B cell (primary cell): ENCODE data around the gene HSCB. TPM values are rescaled to one million over a fixed set of nuclear protein-coding genes. Genes with fewer than 3 reads are reported as not detected.

Experiments used
- ATAC-seq: fragments of 200-7000 bp; cut with Tn5 transposase; one replicate; pipeline ENCODE4 v1.10.0; 2021; ENCODE audit warnings: low read depth, mild to moderate bottlenecking, moderate number of reproducible peaks, moderate library complexity
- CTCF ChIA-PET: fragments of 350-600 bp; sonication (Branson Sonifier 250); formaldehyde crosslinking; loops from one replicate; lab custom pipeline; 2021; ENCODE audit warnings: antibody characterized with exemption, inconsistent platforms; lab: Charles Lee
- POLR2A ChIA-PET: fragments of 350-600 bp; sonication (Branson Sonifier 250); formaldehyde crosslinking; loops from one replicate; lab custom pipeline; 2021; ENCODE audit warnings: antibody characterized with exemption; lab: Charles Lee
- DNase-seq: peaks from one replicate; pipeline ENCODE4 v3.0.0; 2013
- H2AFZ ChIP-seq: 2 replicates; pipeline ENCODE4 v1.6.1; 2012; ENCODE audit warnings: mild to moderate bottlenecking, low read depth, low read length; ENCODE audit not compliant: insufficient read depth, poor library complexity, severe bottlenecking
- H3K27ac ChIP-seq, 2 donors: 1 replicate in 1 of 2; 2 replicates in 1 of 2; pipeline ENCODE4 v1.5.1; 2012 to 2013; ENCODE audit warnings: low read length in 2 of 2, mild to moderate bottlenecking in 2 of 2, moderate library complexity in 1 of 2
- H3K27me3 ChIP-seq, 4 experiments: fragments of 200-600 bp in 1 of 4; sonication (generic) in 1 of 4; replicated peaks in 1 of 4; 1 replicate in 2 of 4; 2 replicates in 2 of 4; pipeline versions ENCODE4 v1.6.1 to v1.7.0; 2013 to 2016; ENCODE audit warnings: low read length in 3 of 4, mild to moderate bottlenecking in 2 of 4, mixed read lengths in 1 of 4, moderate library complexity in 1 of 4; ENCODE audit not compliant: insufficient read depth in 4 of 4, control insufficient read depth in 3 of 4; ENCODE audit errors: control extremely low read depth in 1 of 4
- H3K36me3 ChIP-seq, 2 experiments: replicated peaks in 1 of 2; 1 replicate in 1 of 2; 2 replicates in 1 of 2; pipeline versions ENCODE4 v1.6.1 to v1.7.1; 2013; ENCODE audit warnings: low read length in 1 of 2; ENCODE audit not compliant: insufficient read depth in 2 of 2, control insufficient read depth in 1 of 2; ENCODE audit errors: control extremely low read depth in 1 of 2, extremely low read depth in 1 of 2
- H3K4me1 ChIP-seq, 2 donors: fragments of 200-600 bp in 1 of 2; sonication (generic) in 1 of 2; 1 replicate in 1 of 2; 2 replicates in 1 of 2; pipeline versions ENCODE4 v1.5.1 to v1.6.1; 2013 to 2017; ENCODE audit warnings: low read length in 2 of 2; ENCODE audit not compliant: control insufficient read depth in 2 of 2, insufficient read depth in 2 of 2
- H3K4me2 ChIP-seq: replicated peaks from 2 replicates; pipeline ENCODE3; 2012; ENCODE audit warnings: mild to moderate bottlenecking, low read depth, low read length; ENCODE audit not compliant: poor library complexity, severe bottlenecking
- H3K4me3 ChIP-seq, 5 experiments: fragments of 200-600 bp in 1 of 5; sonication (generic) in 1 of 5; 1 replicate in 3 of 5; 2 replicates in 2 of 5; pipeline versions ENCODE4 v1.5.1 to v1.7.0; 2011 to 2016; ENCODE audit warnings: low read length in 4 of 5, mild to moderate bottlenecking in 4 of 5, low read depth in 2 of 5, control low read depth in 1 of 5, moderate library complexity in 1 of 5; ENCODE audit not compliant: insufficient read depth in 1 of 5; ENCODE audit errors: control extremely low read depth in 1 of 5, extremely low read depth in 1 of 5
- H3K79me2 ChIP-seq: fragments of 200-600 bp; sonication (generic); one replicate; pipeline ENCODE4 v1.6.0; 2016; ENCODE audit warnings: low read length; ENCODE audit not compliant: control insufficient read depth, insufficient read depth
- H3K9ac ChIP-seq: fragments of 200-600 bp; sonication (generic); 2 replicates; pipeline ENCODE4 v1.6.1; 2017; ENCODE audit warnings: mild to moderate bottlenecking, low read length, moderate library complexity
- H3K9me3 ChIP-seq, 3 donors: one replicate each; pipeline versions ENCODE4 v1.6.1 to v1.7.1; 2013; ENCODE audit warnings: low read length in 2 of 3; ENCODE audit not compliant: control insufficient read depth in 2 of 3, insufficient read depth in 1 of 3; ENCODE audit errors: control extremely low read depth in 1 of 3
- H4K20me1 ChIP-seq: 2 replicates; pipeline ENCODE4 v1.6.0; 2012; ENCODE audit warnings: mild to moderate bottlenecking, low read length; ENCODE audit not compliant: insufficient read depth, control insufficient read depth, poor library complexity, severe bottlenecking
- H3K27ac Mint-ChIP-seq: one replicate; pipeline ENCODE4 v1.8.0; 2021; ENCODE audit warnings: mixed read lengths
- H3K27me3 Mint-ChIP-seq: one replicate; pipeline ENCODE4 v1.8.0; 2021; ENCODE audit warnings: mixed read lengths
- H3K4me1 Mint-ChIP-seq: one replicate; pipeline ENCODE4 v1.8.0; 2021; ENCODE audit warnings: mixed read lengths
- H3K4me3 Mint-ChIP-seq: one replicate; pipeline ENCODE4 v1.8.0; 2021; ENCODE audit warnings: mixed read lengths
- H3K9me3 Mint-ChIP-seq: one replicate; pipeline ENCODE4 v1.8.0; 2022; ENCODE audit warnings: mixed read lengths; ENCODE audit not compliant: insufficient read depth
- CTCF ChIP-seq: fragments of 200-600 bp; IDR thresholded peaks from one replicate; pipeline ENCODE4 v1.8.0; 2022; ENCODE audit warnings: antibody characterized with exemption, mild to moderate bottlenecking
- EZH2 ChIP-seq: IDR thresholded peaks from 2 replicates; pipeline ENCODE4 v1.6.1; 2012; ENCODE audit warnings: borderline replicate concordance, low read depth, mild to moderate bottlenecking, moderate library complexity, low read length; ENCODE audit not compliant: insufficient read depth, poor library complexity, severe bottlenecking
- WGBS: methylation state at CpG from one replicate; pipeline ENCODE4 v1.1.5; 2013; ENCODE audit warnings: missing lambda C conversion rate; ENCODE audit not compliant: insufficient coverage; 5-methylcytosine and 5-hydroxymethylcytosine counted together
- intact Hi-C: fragments of 100-400 bp; cut with micrococcal nuclease; formaldehyde crosslinking; loops from one replicate; pipeline ENCODE4 v1.10.0; 2022
- polyA plus RNA-seq: library from polyadenylated mRNA; depleted of rRNA; stranded (reverse); fragments of >200 nt; gene quantifications from 2 replicates; pipeline ENCODE4 v1.2.3, GENCODE V29; 2012
- total RNA-seq, 2 donors: library from RNA; stranded (reverse); fragments of 120-200 nt in 1 of 2; gene quantifications; 1 replicate in 1 of 2; 2 replicates in 1 of 2; pipeline versions ENCODE4 v1.2.3 to v1.2.4, GENCODE V29; 2013 to 2022

HSCB gene
- total and polyA plus RNA-seq, 2 donors (not counting 1 experiment from before 2014, with no cell fraction given) = 12.8 to 18.3 TPM

GRCh38 chr22:28715611-28716010 lies 26.2 kb upstream of the HSCB start:
- H2AFZ ChIP-seq = no peak overlapping the region
- no peaks in the 10 kb centered on the region for H3K4me1 ChIP-seq
- no peak overlapping the region for H3K9ac ChIP-seq
- H3K36me3 ChIP-seq = peaks cover 5 to 15% of the 10 kb centered on the region in 2 experiments
- 96% methylated on average over 6 of the region's 7 CpGs for WGBS
- intact Hi-C loops = no loop called here
- Mint-ChIP-seq H3K9me3 (no peaks in the 10 kb centered on the region), H3K4me1 (no peaks in the 10 kb centered on the region), H3K4me3 (no peak overlapping the region), H3K27ac (no peak overlapping the region), H3K27me3 (no peaks in the 10 kb centered on the region)
- H3K27me3 ChIP-seq = no peaks in the 10 kb centered on the region
- no peak for TF ChIP-seq EZH2
- no peak for TF ChIP-seq CTCF
- no peak overlapping the region for H3K27ac ChIP-seq
- H3K4me3 ChIP-seq = no peak overlapping the region
- no peaks in the 10 kb centered on the region for H3K9me3 ChIP-seq
- DNase-seq (no peak), ATAC-seq (no peak)
- ChIA-PET POLR2A (no interaction called here), CTCF (no interaction called here)
- no peaks in the 10 kb centered on the region for H3K79me2 ChIP-seq
- H4K20me1 ChIP-seq = no peaks in the 10 kb centered on the region
- H3K4me2 ChIP-seq = no peak overlapping the region

DNA sequence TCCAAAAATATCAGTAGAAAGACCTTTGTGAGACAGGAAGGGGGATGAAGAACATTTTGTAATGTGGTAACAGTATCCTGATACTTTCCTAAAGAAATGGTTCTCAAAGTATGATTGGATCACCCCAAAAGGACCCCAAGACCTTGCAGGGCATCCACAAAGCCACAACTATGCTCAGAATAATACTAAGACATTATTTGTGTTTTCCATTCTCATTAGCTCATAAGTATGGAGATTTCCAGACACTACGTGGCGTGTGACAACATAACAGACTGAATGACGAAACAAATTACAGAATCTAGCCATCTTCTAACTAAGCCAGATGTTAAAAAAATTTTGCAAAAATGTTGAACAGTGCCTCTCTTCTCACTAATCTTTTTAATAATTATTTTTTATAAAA lies 25.2 kb upstream of the HSCB start:
- DNase-seq = no peak
- intact Hi-C loops = no loop called here
- TF ChIP-seq EZH2 = no peak
- TF ChIP-seq CTCF = no peak
- Mint-ChIP-seq H3K4me3 (no peak overlapping the region), H3K9me3 (no peaks in the 10 kb centered on the region), H3K27me3 (no peaks in the 10 kb centered on the region), H3K4me1 (no peaks in the 10 kb centered on the region), H3K27ac (no peak overlapping the region)
- no peak overlapping the region for H3K9ac ChIP-seq
- 100% methylated on average over 2 of the region's 3 CpGs for WGBS
- no peaks in the 10 kb centered on the region for H3K79me2 ChIP-seq
- H3K27me3 ChIP-seq = no peaks in the 10 kb centered on the region
- H3K4me2 ChIP-seq = no peak overlapping the region
- no peaks in the 10 kb centered on the region for H3K9me3 ChIP-seq
- no peaks in the 10 kb centered on the region for H3K4me1 ChIP-seq
- no peak overlapping the region for H2AFZ ChIP-seq
- peaks cover 4 to 15% of the 10 kb centered on the region in 2 experiments for H3K36me3 ChIP-seq
- ATAC-seq = no peak
- ChIA-PET POLR2A (no interaction called here), CTCF (no interaction called here)
- no peaks in the 10 kb centered on the region for H4K20me1 ChIP-seq
- H3K4me3 ChIP-seq = no peak overlapping the region
- H3K27ac ChIP-seq = no peak overlapping the region
